Neural progenitor cell (in vitro differentiated cells): ENCODE results near the gene KLK12. TPM values are rescaled to one million over a fixed set of nuclear protein-coding genes. Genes with fewer than 3 reads are reported as not detected.

Source experiments
- DNase-seq: peaks from one replicate; pipeline ENCODE4 v3.0.0-alpha.2; 2016; ENCODE audit warnings: low spot score
- H2AFZ ChIP-seq: fragments of 200-600 bp; sonication (generic); replicated peaks from 2 replicates; pipeline ENCODE4 v1.6.1; 2016; ENCODE audit warnings: antibody characterized with exemption
- H3F3A ChIP-seq: fragments of 200-600 bp; sonication (generic); 2 replicates; pipeline ENCODE4 v1.6.1; 2016; ENCODE audit warnings: antibody characterized with exemption, low read depth
- H3K27ac ChIP-seq: fragments of 200-600 bp; sonication (generic); 2 replicates; pipeline ENCODE4 v1.5.1; 2016; ENCODE audit warnings: mild to moderate bottlenecking
- H3K27me3 ChIP-seq: fragments of 200-600 bp; sonication (generic); 2 replicates; pipeline ENCODE4 v1.6.1; 2016; ENCODE audit warnings: mild to moderate bottlenecking, moderate library complexity
- H3K36me3 ChIP-seq: fragments of 200-600 bp; sonication (generic); 2 replicates; pipeline ENCODE4 v1.5.1; 2016
- H3K4me1 ChIP-seq: fragments of 200-600 bp; sonication (generic); 2 replicates; pipeline ENCODE4 v1.6.1; 2016; ENCODE audit warnings: mixed run types
- H3K4me2 ChIP-seq: fragments of 200-600 bp; sonication (generic); 2 replicates; pipeline ENCODE4 v1.6.1; 2016
- H3K4me3 ChIP-seq: fragments of 200-600 bp; sonication (generic); 2 replicates; pipeline ENCODE4 v1.5.1; 2016
- H3K79me2 ChIP-seq: fragments of 200-600 bp; sonication (generic); 2 replicates; pipeline ENCODE4 v1.6.1; 2016; ENCODE audit warnings: low read depth
- H3K9ac ChIP-seq: fragments of 200-600 bp; sonication (generic); 2 replicates; pipeline ENCODE4 v1.6.1; 2016
- H3K9me3 ChIP-seq: fragments of 200-600 bp; sonication (generic); 2 replicates; pipeline ENCODE4 v1.5.1; 2016; ENCODE audit warnings: low read depth
- H4K20me1 ChIP-seq: fragments of 200-600 bp; sonication (generic); 2 replicates; pipeline ENCODE4 v1.6.1; 2016; ENCODE audit warnings: low read depth
- H3K27ac Mint-ChIP-seq: 3 replicates; pipeline ENCODE4 v1.8.0; 2021; ENCODE audit warnings: mixed read lengths
- H3K27me3 Mint-ChIP-seq: 2 replicates; pipeline ENCODE4 v1.8.0; 2022; ENCODE audit warnings: low read depth, mild to moderate bottlenecking, inconsistent platforms, moderate library complexity, mixed read lengths; ENCODE audit not compliant: insufficient read depth
- H3K36me3 Mint-ChIP-seq: 3 replicates; pipeline ENCODE4 v1.8.0; 2021; ENCODE audit warnings: mixed read lengths
- H3K4me1 Mint-ChIP-seq: 3 replicates; pipeline ENCODE4 v1.8.0; 2021; ENCODE audit warnings: mixed read lengths
- H3K4me3 Mint-ChIP-seq: 3 replicates; pipeline ENCODE4 v1.8.0; 2021; ENCODE audit warnings: mild to moderate bottlenecking, moderate library complexity, mixed read lengths
- H3K9me3 Mint-ChIP-seq: 3 replicates; pipeline ENCODE4 v1.8.0; 2020; ENCODE audit warnings: mixed read lengths
- CTCF ChIP-seq: fragments of 200-600 bp; sonication (generic); IDR thresholded peaks from 2 replicates; pipeline ENCODE4 v1.5.1; 2017; ENCODE audit warnings: antibody characterized with exemption, mild to moderate bottlenecking
- EZH2 ChIP-seq: fragments of 200-600 bp; sonication (generic); IDR thresholded peaks from 2 replicates; pipeline ENCODE4 v1.6.1; 2017; ENCODE audit warnings: antibody characterized with exemption, mild to moderate bottlenecking, moderate library complexity
- EZH2phosphoT487 ChIP-seq: fragments of 200-600 bp; sonication (generic); IDR thresholded peaks from 2 replicates; pipeline ENCODE4 v1.6.1; 2017; ENCODE audit warnings: antibody characterized with exemption
- total RNA-seq: library from RNA; depleted of rRNA; stranded (reverse); fragments of >200 nt; gene quantifications from 2 replicates; pipeline ENCODE4 v1.2.3, GENCODE V29; 2015; ENCODE audit warnings: low replicate concordance

Gene KLK12
- total RNA-seq, 1 donor from 2014 or later = not detected

DNA sequence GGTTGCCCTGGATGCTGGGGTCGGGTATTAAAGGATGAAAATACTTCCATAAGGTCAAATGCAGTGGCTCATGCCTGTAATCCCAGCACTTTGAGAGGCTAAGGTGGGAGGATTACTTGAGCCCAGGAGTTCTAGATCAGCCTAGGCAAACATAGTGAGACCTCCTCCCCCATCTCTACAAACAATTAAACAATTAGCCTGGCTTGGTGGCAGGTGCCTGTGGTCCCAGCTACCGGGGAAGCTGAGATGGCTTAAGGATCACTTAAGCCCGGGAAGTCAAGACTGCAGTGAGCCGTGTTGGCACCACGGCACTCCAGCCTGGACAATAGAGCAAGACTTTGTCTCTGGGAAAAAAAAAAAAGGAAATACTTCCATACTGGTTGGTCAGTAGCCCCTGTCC, 9.9 kb downstream of the KLK12 start:
- Histone ChIP-seq H4K20me1 (peaks cover 1% of the 10 kb centered on the region), H3K27ac (no peak overlapping the region), H2AFZ (no peak overlapping the region), H3K9ac (no peak overlapping the region), H3K4me1 (peaks cover 25% of the 10 kb centered on the region), H3K79me2 (no peaks in the 10 kb centered on the region), H3K4me2 (no peak overlapping the region), H3K4me3 (no peak overlapping the region), H3K36me3 (no peaks in the 10 kb centered on the region), H3K9me3 (no peaks in the 10 kb centered on the region), H3F3A (peaks cover 7% of the 10 kb centered on the region), H3K27me3 (peaks cover 10% of the 10 kb centered on the region)
- TF ChIP-seq EZH2 (no peak), CTCF (no peak), EZH2phosphoT487 (no peak)
- Mint-ChIP-seq H3K27ac (no peak overlapping the region), H3K9me3 (peaks cover 3% of the 10 kb centered on the region), H3K36me3 (no peaks in the 10 kb centered on the region), H3K4me3 (no peak overlapping the region), H3K27me3 (peaks cover 22% of the 10 kb centered on the region), H3K4me1 (peaks cover 3% of the 10 kb centered on the region)
- no peak for DNase-seq

- Mint-ChIP-seq H3K27ac (peak overlapping the region; percentile 69), H3K27me3 (peaks cover 29% of the 10 kb centered on the region), H3K9me3 (no peaks in the 10 kb centered on the region), H3K36me3 (no peaks in the 10 kb centered on the region), H3K4me1 (peaks cover 3% of the 10 kb centered on the region), H3K4me3 (no peak overlapping the region)
- H3K27me3 ChIP-seq = peaks cover 20% of the 10 kb centered on the region
- H2AFZ ChIP-seq = no peak overlapping the region
- no peak for DNase-seq
- H3K9ac ChIP-seq = no peak overlapping the region
- H3K4me2 ChIP-seq = no peak overlapping the region
- TF ChIP-seq EZH2 (no peak), EZH2phosphoT487 (no peak), CTCF (no peak)
- H3K27ac ChIP-seq = no peak overlapping the region
- H3K9me3 ChIP-seq = no peaks in the 10 kb centered on the region
- H3K36me3 ChIP-seq = no peaks in the 10 kb centered on the region
- H4K20me1 ChIP-seq = peaks cover 7% of the 10 kb centered on the region
- peaks cover 17% of the 10 kb centered on the region for H3F3A ChIP-seq
- no peaks in the 10 kb centered on the region for H3K79me2 ChIP-seq
- H3K4me3 ChIP-seq = no peak overlapping the region
- peaks cover 35% of the 10 kb centered on the region for H3K4me1 ChIP-seq
These were observed 10.9 kb downstream of the KLK12 start for GRCh38 chr19:51023946-51024345.

- peaks cover 4% of the 10 kb centered on the region for H3K9me3 Mint-ChIP-seq
- H3K4me1 Mint-ChIP-seq = peaks cover 6% of the 10 kb centered on the region
- peaks cover 38% of the 10 kb centered on the region for H3K4me1 ChIP-seq
- H3K36me3 ChIP-seq = no peaks in the 10 kb centered on the region
- H3K4me3 Mint-ChIP-seq = no peak overlapping the region
- peaks cover 7% of the 10 kb centered on the region for H4K20me1 ChIP-seq
- H3K27ac ChIP-seq = no peak overlapping the region
- no peaks in the 10 kb centered on the region for H3K9me3 ChIP-seq
- peaks cover 20% of the 10 kb centered on the region for H3F3A ChIP-seq
- H3K4me2 ChIP-seq = no peak overlapping the region
- no peak for DNase-seq
- H3K79me2 ChIP-seq = no peaks in the 10 kb centered on the region
- H2AFZ ChIP-seq = no peak overlapping the region
- peaks cover 41% of the 10 kb centered on the region for H3K27me3 Mint-ChIP-seq
- H3K27ac Mint-ChIP-seq = no peak overlapping the region
- H3K9ac ChIP-seq = no peak overlapping the region
- H3K4me3 ChIP-seq = no peak overlapping the region
- peaks cover 34% of the 10 kb centered on the region for H3K27me3 ChIP-seq
- TF ChIP-seq CTCF = no peak
- H3K36me3 Mint-ChIP-seq = no peaks in the 10 kb centered on the region
These were observed 12.3 kb downstream of the KLK12 start for GRCh38 chr19:51022526-51022925.
